ENCODE results near the gene ACAN.

The ACAN gene

DNA sequence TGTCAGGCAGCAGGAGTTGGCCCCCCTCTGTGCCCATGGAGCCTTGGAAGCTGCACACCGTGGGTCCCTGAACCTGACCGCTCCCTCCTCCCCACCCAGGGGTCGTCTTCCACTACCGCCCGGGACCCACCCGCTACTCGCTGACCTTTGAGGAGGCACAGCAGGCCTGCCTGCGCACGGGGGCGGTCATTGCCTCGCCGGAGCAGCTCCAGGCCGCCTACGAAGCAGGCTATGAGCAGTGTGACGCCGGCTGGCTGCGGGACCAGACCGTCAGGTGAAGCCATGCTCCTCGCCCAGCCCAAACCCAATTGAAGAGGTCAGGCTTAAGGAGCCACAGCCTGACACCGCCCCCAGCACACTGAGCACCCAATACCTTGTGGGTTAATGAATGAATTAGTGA, 43.9 kb downstream of the ACAN start:
- no peaks in the 10 kb centered on the region for H3K4me1 Mint-ChIP-seq

DNA sequence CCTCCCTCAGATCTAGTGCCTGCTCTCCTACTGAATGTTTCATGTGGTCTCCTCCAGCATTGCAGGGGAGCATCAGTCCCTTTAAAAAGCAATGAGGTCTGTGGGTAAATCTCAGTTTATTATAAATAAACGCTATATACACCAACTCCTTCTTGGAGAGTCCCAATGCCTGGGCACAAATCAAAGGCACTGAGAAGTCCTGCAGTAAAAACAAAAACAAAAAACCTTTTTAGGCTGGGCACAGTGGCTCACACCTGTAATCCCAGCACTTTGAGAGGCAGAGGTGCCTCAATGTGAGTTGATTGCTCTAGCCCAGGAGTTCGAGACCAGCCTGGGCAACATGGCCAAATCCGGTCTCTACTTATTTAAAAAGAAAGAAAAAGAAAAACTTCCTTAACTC, 45.0 kb downstream of the ACAN start:
- Mint-ChIP-seq H3K36me3 (ENCODE audit: low read depth) (no peaks in the 10 kb centered on the region), H3K27me3 (ENCODE audit: low read depth) (peaks cover 10% of the 10 kb centered on the region), H3K4me1 (no peaks in the 10 kb centered on the region), H3K4me3 (no peak overlapping the region), H3K9me3 (no peaks in the 10 kb centered on the region), H3K27ac (no peak overlapping the region)
- no peak for TF ChIP-seq CTCF (IDR thresholded peaks at IDR 0.05; ENCODE audit: unreplicated experiment in 3 of 3)

More for the DNA sequence above, 43.9 kb downstream of the ACAN start:
- TF ChIP-seq CTCF (IDR thresholded peaks at IDR 0.05; ENCODE audit: unreplicated experiment in 3 of 3): no peak
- no peaks in the 10 kb centered on the region for H3K9me3 Mint-ChIP-seq
- H3K36me3 Mint-ChIP-seq (ENCODE audit: low read depth): no peaks in the 10 kb centered on the region
- H3K27ac Mint-ChIP-seq: no peak overlapping the region
- H3K4me3 Mint-ChIP-seq: no peak overlapping the region
- H3K27me3 Mint-ChIP-seq (ENCODE audit: low read depth): peaks cover 5% of the 10 kb centered on the region

DNA sequence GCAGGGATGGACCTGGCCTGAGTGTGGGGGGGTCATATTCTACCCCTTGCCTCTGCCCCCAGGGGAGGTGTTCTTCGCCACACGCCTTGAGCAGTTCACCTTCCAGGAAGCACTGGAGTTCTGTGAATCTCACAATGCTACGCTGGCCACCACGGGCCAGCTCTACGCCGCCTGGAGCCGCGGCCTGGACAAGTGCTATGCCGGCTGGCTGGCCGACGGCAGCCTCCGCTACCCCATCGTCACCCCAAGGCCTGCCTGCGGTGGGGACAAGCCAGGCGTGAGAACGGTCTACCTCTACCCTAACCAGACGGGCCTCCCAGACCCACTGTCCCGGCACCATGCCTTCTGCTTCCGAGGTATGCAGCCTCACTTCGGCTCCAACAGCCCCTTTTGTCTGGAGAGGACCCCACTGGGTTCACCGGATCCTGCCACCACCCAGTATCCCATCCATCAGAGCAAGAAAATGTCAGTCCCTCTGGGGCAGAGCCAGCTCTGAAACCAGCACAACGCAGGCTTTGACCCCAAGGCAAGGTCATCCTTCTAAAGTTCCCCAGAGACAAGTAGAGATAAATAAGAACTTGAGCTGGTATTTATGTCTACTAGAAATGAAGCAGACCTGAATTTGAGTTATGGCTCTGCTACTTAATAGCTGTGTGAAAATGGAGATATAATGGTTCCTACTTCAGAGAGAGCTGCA, 46.3 kb downstream of the ACAN start:
- Mint-ChIP-seq H3K4me1 (no peaks in the 10 kb centered on the region), H3K9me3 (no peaks in the 10 kb centered on the region), H3K4me3 (no peak overlapping the region), H3K27me3 (ENCODE audit: low read depth) (peaks cover 16% of the 10 kb centered on the region), H3K36me3 (ENCODE audit: low read depth) (no peaks in the 10 kb centered on the region), H3K27ac (peak overlapping the region in 1 of 3 experiments; percentile 53)
- TF ChIP-seq CTCF (IDR thresholded peaks at IDR 0.05; ENCODE audit: unreplicated experiment in 3 of 3): no peak

DNA sequence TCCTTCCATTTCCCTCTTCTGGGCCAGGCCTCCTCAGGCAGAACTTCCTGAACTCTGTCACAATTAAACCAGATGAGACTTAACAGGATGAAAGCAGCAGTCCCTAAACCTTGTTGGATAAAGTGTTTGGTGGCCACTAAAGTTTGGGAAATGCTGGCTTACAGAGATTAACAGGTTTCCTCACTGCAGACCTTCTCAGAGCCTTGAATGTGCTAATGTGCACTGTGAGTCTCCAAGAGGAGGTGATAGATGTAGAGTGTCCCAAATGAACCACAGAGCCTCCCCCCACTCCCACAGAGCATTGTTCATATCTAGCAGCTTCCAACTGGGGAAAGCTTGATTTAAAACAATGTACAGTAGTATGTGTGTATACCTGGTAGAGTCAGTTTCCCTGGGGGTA, 49.2 kb downstream of the ACAN start:
- Mint-ChIP-seq H3K36me3 (ENCODE audit: low read depth) (no peaks in the 10 kb centered on the region), H3K4me1 (no peaks in the 10 kb centered on the region), H3K27me3 (ENCODE audit: low read depth) (peaks cover 24% of the 10 kb centered on the region), H3K27ac (no peak overlapping the region), H3K9me3 (peaks cover 3% of the 10 kb centered on the region), H3K4me3 (no peak overlapping the region)
- no peak for TF ChIP-seq CTCF (IDR thresholded peaks at IDR 0.05; ENCODE audit: unreplicated experiment in 3 of 3)

- Mint-ChIP-seq H3K9me3 (peaks cover 3% of the 10 kb centered on the region), H3K27ac (no peak overlapping the region), H3K27me3 (ENCODE audit: low read depth) (peaks cover 22% of the 10 kb centered on the region), H3K36me3 (ENCODE audit: low read depth) (no peaks in the 10 kb centered on the region), H3K4me3 (no peak overlapping the region), H3K4me1 (no peaks in the 10 kb centered on the region)
- no peak for TF ChIP-seq CTCF (IDR thresholded peaks at IDR 0.05; ENCODE audit: unreplicated experiment in 3 of 3)
These were observed 55.7 kb downstream of the ACAN start for GRCh38 chr15:88858934-88859333.

DNA sequence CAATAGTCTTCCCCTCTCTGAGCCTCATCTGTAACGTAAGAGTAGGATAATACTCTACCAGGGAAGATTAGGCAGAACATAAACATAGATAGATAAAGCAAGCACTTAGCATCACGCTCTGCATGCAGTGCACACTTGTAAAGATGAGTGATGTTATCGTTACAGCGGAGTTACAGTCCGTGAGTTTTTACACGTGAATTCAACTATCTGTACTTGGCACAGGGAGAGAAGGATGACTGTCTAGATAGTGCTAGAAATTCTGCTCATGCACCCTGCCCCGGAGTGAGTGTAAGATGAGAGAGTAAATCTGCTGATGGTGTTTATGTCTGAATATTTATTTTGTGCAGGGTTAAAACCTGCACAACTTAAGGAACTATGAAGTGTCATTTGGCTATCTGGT, 56.3 kb downstream of the ACAN start:
- Mint-ChIP-seq H3K4me1 (no peaks in the 10 kb centered on the region), H3K4me3 (no peak overlapping the region), H3K9me3 (peaks cover 3% of the 10 kb centered on the region), H3K36me3 (ENCODE audit: low read depth) (no peaks in the 10 kb centered on the region), H3K27ac (no peak overlapping the region), H3K27me3 (ENCODE audit: low read depth) (peaks cover 16% of the 10 kb centered on the region)
- no peak for TF ChIP-seq CTCF (IDR thresholded peaks at IDR 0.05; ENCODE audit: unreplicated experiment in 3 of 3)
